Esophagus squamous epithelium (tissue), 5 donors: ENCODE data around the gene RASGRP2. TPM values are rescaled to one million over a fixed set of nuclear protein-coding genes. Genes with fewer than 3 reads are reported as not detected.

Source experiments
- DNase-seq: peaks from one replicate; lab custom pipeline; 2025; lab: John Stamatoyannopoulos, UW
- H3K27ac ChIP-seq, 4 donors: fragments of 200-600 bp; sonication (generic); one replicate each; pipeline ENCODE4 v1.5.1; 2016 to 2019; ENCODE audit warnings: mild to moderate bottlenecking in 1 of 4
- H3K27me3 ChIP-seq, 4 donors: fragments of 200-600 bp; sonication (generic); 1 replicate in 3 of 4; 2 replicates in 1 of 4; pipeline versions ENCODE4 v1.5.1 to v1.6.0; 2017 to 2021; ENCODE audit warnings: antibody characterized with exemption in 1 of 4
- H3K36me3 ChIP-seq, 3 donors: fragments of 200-600 bp; sonication (generic); one replicate each; pipeline ENCODE4 v1.5.1; 2016 to 2019
- H3K4me1 ChIP-seq, 3 donors: fragments of 200-600 bp; sonication (generic); one replicate each; pipeline ENCODE4 v1.5.1; 2017 to 2019
- H3K4me3 ChIP-seq, 4 donors: fragments of 200-600 bp; sonication (generic); 1 replicate in 3 of 4; 2 replicates in 1 of 4; pipeline ENCODE4 v1.5.1; 2016 to 2019; ENCODE audit warnings: mild to moderate bottlenecking in 2 of 4, moderate library complexity in 1 of 4
- H3K9me3 ChIP-seq, 3 donors: fragments of 200-600 bp; sonication (generic); one replicate each; pipeline ENCODE4 v1.5.1; 2016 to 2019
- POLR2A ChIP-seq, 4 donors: fragments of 450-650 bp; IDR thresholded peaks; one replicate each; pipeline ENCODE4 v1.6.1; 2017; ENCODE audit warnings: antibody characterized with exemption in 4 of 4, mild to moderate bottlenecking in 4 of 4, moderate library complexity in 3 of 4
- WGBS, 2 donors: methylation state at CpG; one replicate each; pipeline ENCODE4 v1.1.5; 2018; 5-methylcytosine and 5-hydroxymethylcytosine counted together
- intact Hi-C: fragments of 100-400 bp; cut with DNase I; formaldehyde crosslinking; loops from one replicate; pipeline ENCODE4 v1.15.0; 2022
- total RNA-seq, 4 donors: library from RNA; depleted of rRNA; stranded (reverse); fragments of >200 nt; gene quantifications; one replicate each; pipeline ENCODE4 v1.1.0, GENCODE V29; 2016
- TF ChIP-seq, protein P1 (sequence below), 6 experiments: fragments of 450-650 bp in 4 of 6; fragments of 200-600 bp in 2 of 6; sonication (generic) in 2 of 6; IDR thresholded peaks; one replicate each; pipeline ENCODE4 v1.5.1; 2016 to 2019; ENCODE audit warnings: antibody characterized with exemption in 6 of 6, mild to moderate bottlenecking in 4 of 6, moderate library complexity in 4 of 6
- donor health status: DM: yes; HTN: yes; CAD: no.

RASGRP2 gene
- total RNA-seq, 4 donors from 2014 or later, result 2.6 to 13.2 (median 4.9) TPM

DNA sequence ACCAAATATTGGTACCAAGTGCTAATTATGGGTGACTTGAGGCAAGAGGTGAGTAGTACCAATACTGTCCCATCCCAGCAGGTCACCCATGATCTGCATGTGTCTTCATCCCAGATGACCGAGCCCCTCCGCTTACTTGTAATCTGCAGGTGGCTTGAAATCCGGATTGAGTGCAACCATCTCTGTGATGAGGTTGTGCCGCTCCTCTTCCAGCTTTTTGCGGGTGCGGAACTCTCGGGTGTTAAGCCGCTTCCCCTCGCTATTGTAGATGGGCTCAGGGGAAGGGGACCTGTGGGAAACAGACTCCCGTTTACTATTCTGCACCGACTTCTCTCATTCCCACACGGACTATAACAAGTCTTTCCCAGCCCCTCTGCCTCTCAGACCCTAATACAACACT is 26.2 kb upstream of the RASGRP2 start:
- Histone ChIP-seq H3K4me1 (peaks cover 3 to 82% (median 11%) of the 10 kb centered on the region in 3 donors), H3K27ac (no peak overlapping the region), H3K27me3 (no peaks in the 10 kb centered on the region), H3K9me3 (no peaks in the 10 kb centered on the region), H3K4me3 (no peak overlapping the region), H3K36me3 (peaks cover 78 to 100% (median 80%) of the 10 kb centered on the region in 3 donors)
- 89 to 94% methylated on average over 12 of the region's 12 CpGs for WGBS, 2 donors
- no peak for DNase-seq
- intact Hi-C loops, result no loop called here
- TF ChIP-seq, protein P1, sequence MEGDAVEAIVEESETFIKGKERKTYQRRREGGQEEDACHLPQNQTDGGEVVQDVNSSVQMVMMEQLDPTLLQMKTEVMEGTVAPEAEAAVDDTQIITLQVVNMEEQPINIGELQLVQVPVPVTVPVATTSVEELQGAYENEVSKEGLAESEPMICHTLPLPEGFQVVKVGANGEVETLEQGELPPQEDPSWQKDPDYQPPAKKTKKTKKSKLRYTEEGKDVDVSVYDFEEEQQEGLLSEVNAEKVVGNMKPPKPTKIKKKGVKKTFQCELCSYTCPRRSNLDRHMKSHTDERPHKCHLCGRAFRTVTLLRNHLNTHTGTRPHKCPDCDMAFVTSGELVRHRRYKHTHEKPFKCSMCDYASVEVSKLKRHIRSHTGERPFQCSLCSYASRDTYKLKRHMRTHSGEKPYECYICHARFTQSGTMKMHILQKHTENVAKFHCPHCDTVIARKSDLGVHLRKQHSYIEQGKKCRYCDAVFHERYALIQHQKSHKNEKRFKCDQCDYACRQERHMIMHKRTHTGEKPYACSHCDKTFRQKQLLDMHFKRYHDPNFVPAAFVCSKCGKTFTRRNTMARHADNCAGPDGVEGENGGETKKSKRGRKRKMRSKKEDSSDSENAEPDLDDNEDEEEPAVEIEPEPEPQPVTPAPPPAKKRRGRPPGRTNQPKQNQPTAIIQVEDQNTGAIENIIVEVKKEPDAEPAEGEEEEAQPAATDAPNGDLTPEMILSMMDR (IDR thresholded peaks at IDR 0.05), result no peak
- no peak for TF ChIP-seq POLR2A (IDR thresholded peaks at IDR 0.05)

DNA sequence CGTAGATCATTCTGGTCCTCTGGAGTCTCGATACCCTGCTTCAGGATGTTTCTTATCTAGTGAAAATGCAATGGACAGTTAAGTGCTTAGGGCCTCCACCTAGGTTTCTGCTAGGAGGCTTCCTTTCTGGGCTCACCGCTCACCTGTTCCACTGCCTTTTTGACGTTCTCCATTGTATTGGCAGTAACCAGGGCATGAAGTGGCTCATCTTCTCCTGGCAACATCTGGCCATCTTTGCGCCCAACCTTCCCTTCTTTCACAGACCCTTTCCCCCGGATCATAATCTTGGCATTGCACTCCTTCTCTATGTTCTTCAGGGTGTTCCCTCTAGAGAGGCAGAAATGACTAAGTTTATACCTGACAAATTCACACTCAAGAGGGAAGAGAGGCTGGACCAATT is 25.3 kb upstream of the RASGRP2 start:
- no peak for DNase-seq
- no peak overlapping the region for H3K27ac ChIP-seq
- peaks cover 78 to 100% (median 80%) of the 10 kb centered on the region in 3 donors for H3K36me3 ChIP-seq
- intact Hi-C loops, result no loop called here
- no peaks in the 10 kb centered on the region for H3K9me3 ChIP-seq
- H3K27me3 ChIP-seq, result no peaks in the 10 kb centered on the region
- H3K4me3 ChIP-seq, result no peak overlapping the region
- TF ChIP-seq, protein P1 (IDR thresholded peaks at IDR 0.05), result no peak
- no peak for TF ChIP-seq POLR2A (IDR thresholded peaks at IDR 0.05)
- H3K4me1 ChIP-seq, result peaks cover under 1 to 82% (median 18%) of the 10 kb centered on the region in 3 donors
- WGBS, 2 donors, result 81 to 83% methylated on average over 6 of the region's 6 CpGs

DNA sequence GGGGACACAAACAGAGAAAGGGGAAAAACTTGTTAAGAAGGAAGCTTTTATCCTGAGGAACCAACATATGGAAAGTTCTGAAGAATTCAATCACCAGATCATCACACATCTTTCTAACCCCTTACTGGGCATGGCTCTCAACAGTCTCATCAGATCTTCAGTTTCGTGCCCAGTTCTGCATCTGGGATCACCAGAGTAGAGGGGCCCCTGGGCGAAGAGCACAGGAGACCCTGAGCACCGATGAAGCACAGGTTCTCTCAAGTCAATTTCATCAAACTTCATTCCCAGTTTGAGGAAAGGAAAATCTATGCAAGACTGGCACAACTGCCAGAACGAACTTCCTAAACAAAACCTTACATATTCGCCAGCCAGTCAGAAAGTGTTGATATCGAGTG is 24.4 kb upstream of the RASGRP2 start:
- peaks cover 84 to 100% (median 85%) of the 10 kb centered on the region in 3 donors for H3K36me3 ChIP-seq
- 82 to 84% methylated on average over 6 of the region's 6 CpGs for WGBS, 2 donors
- DNase-seq, result no peak
- H3K27me3 ChIP-seq, result no peaks in the 10 kb centered on the region
- intact Hi-C loops, result no loop called here
- H3K9me3 ChIP-seq, result no peaks in the 10 kb centered on the region
- peak overlapping the region in 3 of 4 donors; percentile 2 to 72 (median 66) for H3K27ac ChIP-seq
- peaks cover 11 to 82% (median 27%) of the 10 kb centered on the region in 3 donors for H3K4me1 ChIP-seq
- no peak overlapping the region for H3K4me3 ChIP-seq
- TF ChIP-seq, protein P1 (IDR thresholded peaks at IDR 0.05), result no peak
- TF ChIP-seq POLR2A (IDR thresholded peaks at IDR 0.05), result no peak

DNA sequence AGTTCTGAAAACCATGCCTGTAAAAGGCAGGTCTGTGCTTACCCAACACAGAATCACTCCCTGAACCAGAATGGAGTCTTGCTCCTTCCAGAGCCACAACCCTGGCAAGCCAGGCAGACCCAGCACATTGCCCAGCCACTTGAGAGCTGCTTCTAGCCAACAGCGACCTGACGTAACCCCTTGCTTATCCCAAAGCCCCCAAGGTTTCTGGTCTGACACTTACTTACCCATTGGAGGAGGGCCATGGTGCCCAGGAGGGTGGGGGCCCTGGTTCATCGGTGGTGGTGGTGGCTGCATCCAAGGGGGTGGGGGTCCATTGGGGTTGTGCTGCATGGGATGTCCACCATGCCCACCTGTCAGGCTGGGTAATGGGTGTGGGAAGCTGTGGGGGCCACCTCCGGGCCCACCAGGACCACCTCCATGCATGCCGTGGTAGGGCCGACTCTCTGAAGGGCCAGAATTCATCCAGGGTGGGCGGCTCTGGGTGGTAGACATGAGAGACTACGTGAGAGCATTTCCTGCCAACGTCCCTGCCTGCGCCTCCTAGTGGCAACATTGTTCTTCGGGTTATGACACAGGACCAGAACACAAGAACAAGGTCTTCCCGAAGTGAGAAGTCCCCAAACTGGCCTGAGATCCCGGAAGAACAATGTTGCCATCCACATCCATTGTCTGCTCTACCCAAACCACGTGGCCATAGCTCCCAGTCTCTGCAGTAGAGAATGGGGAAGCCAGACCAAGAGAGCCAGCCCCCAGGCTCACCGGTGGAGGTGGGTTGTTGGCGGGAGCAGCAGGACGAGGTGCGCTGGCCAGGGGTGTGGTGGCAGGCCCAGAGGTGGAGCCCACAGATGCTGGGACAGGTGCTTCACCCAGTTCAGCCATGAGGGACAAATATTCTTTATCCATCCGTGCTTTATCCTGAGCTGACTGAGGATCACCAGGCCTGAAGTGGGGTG is 23.7 kb upstream of the RASGRP2 start:
- WGBS, 2 donors, result 47 to 60% methylated on average over 2 to 7 of the region's 19 CpGs
- intact Hi-C loops, result no loop called here
- Histone ChIP-seq H3K9me3 (no peaks in the 10 kb centered on the region), H3K4me1 (peaks cover 17 to 82% (median 30%) of the 10 kb centered on the region in 3 donors), H3K36me3 (peaks cover 78 to 100% (median 83%) of the 10 kb centered on the region in 3 donors), H3K27me3 (no peaks in the 10 kb centered on the region), H3K4me3 (no peak overlapping the region), H3K27ac (peak overlapping the region; percentile 2 to 72 (median 52))
- no peak for DNase-seq
- TF ChIP-seq, protein P1 (IDR thresholded peaks at IDR 0.05), result peak; percentile 64 to 84 (median 74)
- TF ChIP-seq POLR2A (IDR thresholded peaks at IDR 0.05), result no peak

DNA sequence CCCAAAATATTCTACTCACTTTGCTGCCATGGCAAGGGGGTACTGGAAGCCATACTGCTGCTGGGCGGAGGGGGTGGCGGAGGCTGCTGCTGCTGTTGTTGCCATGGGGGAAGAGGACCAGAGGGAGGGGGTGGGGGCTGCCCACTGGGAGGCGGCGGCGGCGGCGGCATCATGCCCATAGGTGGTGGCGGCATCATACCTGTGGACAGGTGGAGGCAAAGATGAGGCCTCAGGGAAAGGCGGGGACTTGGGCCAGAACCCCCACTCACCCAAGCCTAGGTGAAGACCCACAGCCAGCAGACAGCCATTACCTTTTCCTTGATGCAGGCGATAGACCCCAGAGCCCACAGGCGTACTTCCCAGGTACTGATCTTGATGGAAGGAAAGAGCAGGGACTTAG is 22.9 kb upstream of the RASGRP2 start:
- Histone ChIP-seq H3K9me3 (no peaks in the 10 kb centered on the region), H3K4me3 (no peak overlapping the region), H3K27ac (peak overlapping the region in 3 of 4 donors; percentile 2 to 72 (median 66)), H3K27me3 (no peaks in the 10 kb centered on the region), H3K4me1 (peaks cover 19 to 82% (median 35%) of the 10 kb centered on the region in 3 donors), H3K36me3 (peaks cover 73 to 99% (median 82%) of the 10 kb centered on the region in 3 donors)
- intact Hi-C loops, result no loop called here
- 74 to 93% methylated on average over 3 to 6 of the region's 11 CpGs for WGBS, 2 donors
- no peak for TF ChIP-seq POLR2A (IDR thresholded peaks at IDR 0.05)
- TF ChIP-seq, protein P1 (IDR thresholded peaks at IDR 0.05), result no peak
- no peak for DNase-seq
